Measurements from ENCODE around the gene CD5L.
A peak's percentile ranks its signal among the peaks of the same experiment; 100 is the strongest.

Gene CD5L

GRCh38 chr1:157841708-157842107, at the start of gene CD5L:
CD5L (minus strand) TSS chr1:157841808; CDS start chr1:157841701, 107 bp downstream.
- DNase-seq: no peak

DNA sequence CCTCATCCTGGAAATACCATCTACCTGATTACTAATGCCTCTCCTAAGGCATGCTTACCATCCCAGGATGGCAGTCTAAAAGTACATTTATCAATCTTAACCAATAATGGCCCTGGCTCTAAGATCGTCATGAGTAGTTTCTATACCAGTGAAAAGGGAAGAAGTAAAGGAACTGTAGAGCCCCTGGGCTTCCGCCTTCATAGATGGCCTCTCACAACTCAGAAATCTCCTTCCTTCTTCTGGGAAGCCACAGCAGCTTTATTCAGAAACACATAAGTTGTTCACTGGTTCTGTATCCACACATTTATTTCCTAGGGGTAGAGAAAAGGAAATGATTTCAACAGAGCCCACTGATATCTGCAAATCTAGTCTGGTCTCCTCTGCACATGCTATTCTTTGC, 41.0 kb upstream of the CD5L start:
- DNase-seq: peak in 1 of 56 donors; percentile 17

GRCh38 chr1:157880621-157881020, 39.0 kb upstream of the CD5L start:
- no peak for DNase-seq

DNA sequence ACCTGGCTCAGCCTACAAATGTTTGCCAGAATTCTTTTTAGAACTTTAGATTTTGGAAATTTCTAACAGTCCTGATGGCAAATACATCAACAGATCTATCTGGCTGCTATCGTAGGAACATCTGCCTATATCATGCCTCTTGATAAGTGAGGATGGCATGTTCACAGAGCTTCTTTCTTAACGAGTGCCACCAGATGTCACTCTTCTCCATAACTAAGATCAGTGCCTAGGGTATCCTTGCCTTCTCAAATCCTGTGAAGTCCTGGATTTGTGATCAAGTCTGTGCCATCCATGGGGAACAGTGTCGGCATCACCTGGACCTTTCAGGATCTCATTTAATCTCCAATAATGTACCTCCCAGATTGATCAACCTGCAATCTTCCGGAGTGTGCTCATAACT, 36.5 kb upstream of the CD5L start:
- DNase-seq: peak in 1 of 56 donors; percentile 0

- no peak for DNase-seq
Observed at GRCh38 chr1:157870490-157870889, 28.9 kb upstream of the CD5L start.

DNA sequence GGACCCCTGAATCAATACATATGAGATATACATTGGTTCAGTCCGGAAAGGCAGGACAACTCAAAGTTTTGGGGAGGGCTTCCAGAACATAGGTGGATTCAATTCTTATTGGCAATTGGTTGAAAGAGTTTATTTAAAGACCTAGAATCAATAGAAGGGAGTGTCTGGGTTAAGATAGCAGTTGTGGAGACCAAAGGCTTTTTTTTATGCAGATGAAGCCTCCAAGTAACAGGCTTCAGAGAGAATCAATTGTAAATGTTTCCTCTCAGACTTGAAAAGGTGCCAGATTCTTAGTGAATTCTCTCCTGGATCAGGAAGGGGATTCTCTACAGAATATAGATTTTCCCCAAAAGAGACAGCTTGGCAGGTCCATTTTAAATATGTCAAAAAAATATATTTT, 27.0 kb upstream of the CD5L start:
- no peak for DNase-seq

- no peak for DNase-seq
Observed at GRCh38 chr1:157862114-157863070, 20.8 kb upstream of the CD5L start.

DNA sequence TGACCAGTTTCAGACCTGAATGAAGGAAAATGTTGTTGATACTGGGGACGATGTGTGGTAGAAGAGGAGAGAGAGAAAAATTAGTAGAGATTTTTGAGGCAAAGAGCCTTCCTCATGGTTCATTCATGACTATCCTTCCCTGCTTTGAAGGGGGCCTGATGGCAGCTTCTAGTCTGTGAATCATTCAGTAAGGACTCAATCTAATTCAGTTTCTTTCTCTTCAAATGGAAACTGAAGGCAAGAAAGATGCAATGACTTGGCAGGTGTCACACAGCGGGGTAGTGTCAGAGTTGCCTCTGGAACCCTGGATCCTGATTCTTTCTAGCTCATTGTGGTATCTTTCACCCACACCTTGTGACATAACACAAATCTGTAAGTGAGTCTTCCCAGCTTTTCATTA, 14.9 kb upstream of the CD5L start:
- DNase-seq: no peak

DNA sequence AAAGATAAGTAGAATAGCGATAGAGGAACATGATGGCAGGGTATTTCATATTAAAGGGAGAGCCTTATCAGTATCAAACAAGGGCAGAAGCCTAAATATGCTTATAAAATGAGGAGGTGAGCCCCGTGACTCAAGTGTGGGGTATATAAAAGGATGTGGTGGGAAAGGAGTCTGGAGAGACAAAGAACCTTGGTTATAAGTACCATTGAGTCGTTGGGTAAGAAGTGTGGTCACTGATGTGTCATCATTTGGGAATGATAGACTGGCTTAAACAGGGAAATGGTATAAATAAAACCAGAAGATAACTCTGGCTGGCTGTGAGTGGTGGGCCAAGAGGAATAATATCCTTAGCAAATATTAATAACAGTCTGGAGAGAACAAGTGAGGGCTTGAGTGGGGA, 10.9 kb upstream of the CD5L start:
- no peak for DNase-seq

- DNase-seq: peak in 1 of 56 donors; percentile 1
Observed at GRCh38 chr1:157849229-157849875, 7.7 kb upstream of the CD5L start.

- DNase-seq: peak in 3 of 56 donors; percentile 2 to 3 (median 2)
Observed at GRCh38 chr1:157844089-157844830, 2.7 kb upstream of the CD5L start.

DNA sequence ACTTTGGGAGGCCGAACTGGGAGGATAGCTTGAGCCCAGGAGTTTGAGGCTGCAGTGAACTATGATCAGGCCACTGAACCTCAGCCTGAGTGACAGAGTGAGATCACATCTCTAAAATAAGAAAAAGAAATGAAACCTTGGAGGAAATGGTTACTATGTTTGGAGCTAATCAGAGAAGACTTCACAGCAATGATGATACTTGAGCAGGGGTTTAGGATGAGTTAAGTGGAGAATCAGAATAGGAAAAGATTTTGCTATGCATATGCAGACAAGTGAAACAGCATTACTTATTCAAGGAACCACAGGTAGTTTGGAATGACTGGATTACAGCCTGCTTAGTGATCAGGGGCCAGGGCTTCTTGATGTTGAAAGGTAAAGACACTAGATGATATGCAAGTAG, 1.3 kb upstream of the CD5L start:
- no peak for DNase-seq

- no peak for DNase-seq
Observed at GRCh38 chr1:157838966-157839365, 2.6 kb downstream of the CD5L start.

DNA sequence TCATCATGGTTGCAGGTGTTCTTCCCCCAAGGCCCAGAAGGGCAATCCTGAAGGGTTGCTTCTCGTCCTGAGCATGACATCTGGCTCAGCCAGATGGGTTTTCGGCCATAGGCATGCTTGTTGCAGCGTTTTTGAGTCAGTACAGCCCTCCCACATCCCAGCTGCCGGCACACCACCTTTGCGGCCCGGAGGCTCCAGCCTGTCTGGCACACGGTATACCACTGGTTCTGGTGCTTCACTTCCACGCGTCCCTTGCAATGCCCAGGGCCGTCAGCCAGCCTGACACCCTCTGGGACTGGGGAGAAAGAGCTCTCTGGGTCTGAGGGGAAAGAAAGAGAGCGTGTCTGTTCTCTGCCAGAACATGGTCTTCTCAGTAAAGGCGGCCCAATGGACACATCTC, 7.2 kb downstream of the CD5L start:
- no peak for DNase-seq

GRCh38 chr1:157833145-157833544, 8.5 kb downstream of the CD5L start:
- no peak for DNase-seq

DNA sequence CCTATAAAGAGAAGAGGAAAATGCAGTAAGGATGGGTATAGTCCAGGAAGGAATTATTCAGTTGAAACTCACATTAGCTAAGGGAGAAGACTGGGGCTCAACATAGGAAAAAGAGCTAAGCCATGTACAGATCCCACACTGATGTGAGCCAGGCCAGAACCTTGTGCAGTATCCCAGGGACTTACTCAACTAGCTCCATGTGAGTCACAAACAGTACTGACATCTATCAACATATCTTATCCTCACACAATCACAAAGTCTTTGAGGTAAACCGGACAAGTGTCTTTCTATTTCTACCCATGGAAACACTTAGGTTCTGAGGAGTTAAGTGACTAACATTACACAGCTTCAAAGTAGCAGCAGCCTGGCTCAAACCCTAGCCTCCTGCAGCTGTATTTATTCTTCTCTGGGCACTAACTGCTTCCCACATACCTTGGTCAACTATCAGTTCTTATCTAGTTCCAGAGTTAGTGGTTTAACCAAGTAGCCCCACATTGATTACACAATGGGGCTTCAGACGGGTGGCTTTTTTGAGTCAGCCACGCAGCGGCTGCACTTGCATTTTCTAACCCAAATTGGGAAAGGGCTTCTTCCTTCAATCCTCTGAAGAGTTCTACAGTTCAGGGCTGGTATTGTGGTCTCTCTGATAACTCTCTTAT, 9.5 kb downstream of the CD5L start:
- peak in 1 of 56 donors; percentile 1 for DNase-seq

- DNase-seq: no peak
Observed at GRCh38 chr1:157830887-157831286, 10.7 kb downstream of the CD5L start.

DNA sequence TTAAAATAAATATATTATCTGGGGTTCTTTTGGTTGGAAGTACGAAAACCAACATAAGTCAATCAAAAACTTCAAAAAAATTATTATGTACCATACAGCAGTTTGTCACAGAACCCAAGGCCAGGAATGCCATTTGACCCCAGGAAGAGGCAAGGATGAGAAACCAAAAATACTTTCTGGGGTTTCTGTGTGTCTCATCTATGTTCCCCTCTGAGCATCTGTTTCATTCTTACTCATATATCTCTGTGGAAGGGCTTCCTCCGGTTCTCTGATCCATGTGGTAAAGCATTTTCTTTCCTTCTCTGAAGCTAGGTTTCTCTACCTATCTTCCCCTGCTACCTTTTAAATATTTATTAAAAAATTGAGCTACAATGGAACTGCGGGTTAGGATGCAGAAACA, 11.9 kb downstream of the CD5L start:
- no peak for DNase-seq

DNA sequence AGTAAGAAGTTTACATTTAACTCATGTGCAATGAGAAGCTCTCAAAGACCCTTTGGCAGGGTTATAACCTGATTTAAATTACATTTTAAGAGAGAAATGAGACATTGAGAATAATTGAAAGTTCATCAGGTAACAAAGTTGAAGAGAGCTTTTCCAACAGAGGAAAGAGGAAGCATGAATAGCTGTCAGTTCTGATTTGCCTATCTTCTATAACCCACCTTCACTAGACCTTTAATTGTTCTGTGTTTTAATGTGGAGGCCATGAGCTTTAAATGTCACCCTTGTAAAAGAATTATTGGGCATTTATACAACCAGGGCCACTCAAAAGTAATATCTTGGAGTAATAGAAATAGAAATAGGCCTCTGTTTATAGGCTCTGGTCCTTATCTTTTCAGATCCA, 12.4 kb downstream of the CD5L start:
- DNase-seq: no peak

DNA sequence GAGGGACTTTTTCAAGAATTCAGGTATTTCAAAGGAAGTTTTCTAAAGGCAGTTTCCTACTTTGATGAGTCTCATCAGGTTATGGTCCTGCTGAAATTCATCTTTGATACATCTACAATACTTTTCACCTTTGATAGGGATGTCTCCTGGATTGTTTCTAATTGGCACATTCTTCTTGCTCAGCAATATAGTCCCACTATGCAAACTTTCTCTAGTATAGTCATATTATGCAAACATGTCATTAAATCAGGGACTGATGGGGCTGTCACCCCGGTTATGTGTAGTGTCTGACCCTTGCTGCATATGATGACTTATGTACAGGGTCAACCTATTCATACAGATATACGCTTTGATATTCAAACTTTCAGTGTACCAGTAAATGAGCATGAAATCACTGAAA, 21.3 kb downstream of the CD5L start:
- DNase-seq: no peak

- DNase-seq: no peak
Observed at GRCh38 chr1:157819896-157820295, 21.7 kb downstream of the CD5L start, which contains the start of gene FCRL1. FCRL1 (minus strand) TSS chr1:157820120; CDS start chr1:157820037, 83 bp downstream.
